Lung (tissue), 12 donors: ENCODE results near the gene CELA2B. TPM values are rescaled to one million over a fixed set of nuclear protein-coding genes. Genes with fewer than 3 reads are reported as not detected.
"Not testable (repeated sequence)": the region's sequence is repeated elsewhere in the genome, so short reads cannot be mapped to it uniquely, and the experiment has no call there.

Experiments used
- ATAC-seq: fragments of 200-7000 bp; cut with Tn5 transposase; one replicate; pipeline ENCODE4 v1.9.1; 2020; ENCODE audit warnings: moderate number of reproducible peaks; ENCODE audit not compliant: insufficient read depth, low FRiP score
- DNase-seq, 3 donors: peaks; one replicate each; pipeline ENCODE4 v3.0.0-alpha.2; 2013 to 2017
- H3K27ac ChIP-seq, 2 donors: one replicate each; pipeline ENCODE4 v1.5.1; 2013; ENCODE audit warnings: mild to moderate bottlenecking in 2 of 2, moderate library complexity in 2 of 2, control low read depth in 1 of 2, inconsistent platforms in 1 of 2, low read depth in 1 of 2, low read length in 1 of 2
- H3K27me3 ChIP-seq, 3 donors: one replicate each; pipeline ENCODE4 v1.5.1; 2013; ENCODE audit warnings: low read length in 2 of 3; ENCODE audit not compliant: control insufficient read depth in 3 of 3, insufficient read depth in 3 of 3
- H3K36me3 ChIP-seq, 4 donors: one replicate each; pipeline ENCODE4 v1.5.1; 2013; ENCODE audit warnings: low read length in 4 of 4, mild to moderate bottlenecking in 1 of 4, moderate library complexity in 1 of 4; ENCODE audit not compliant: control insufficient read depth in 4 of 4, insufficient read depth in 4 of 4
- H3K4me1 ChIP-seq, 5 donors: one replicate each; pipeline ENCODE4 v1.5.1; 2013; ENCODE audit warnings: low read length in 5 of 5, mild to moderate bottlenecking in 2 of 5, moderate library complexity in 1 of 5; ENCODE audit not compliant: control insufficient read depth in 5 of 5, insufficient read depth in 5 of 5
- H3K4me3 ChIP-seq: one replicate; pipeline ENCODE4 v1.5.1; 2013; ENCODE audit warnings: mild to moderate bottlenecking, control low read depth, moderate library complexity
- H3K9ac ChIP-seq, 2 donors: one replicate each; pipeline ENCODE4 v1.5.1; 2013; ENCODE audit warnings: low read length in 2 of 2, control low read depth in 1 of 2; ENCODE audit not compliant: insufficient read depth in 1 of 2
- H3K9me3 ChIP-seq, 4 donors: one replicate each; pipeline ENCODE4 v1.5.1; 2013; ENCODE audit warnings: low read length in 3 of 4, mild to moderate bottlenecking in 1 of 4, moderate library complexity in 1 of 4; ENCODE audit not compliant: control insufficient read depth in 4 of 4, insufficient read depth in 3 of 4
- WGBS, 2 donors: extraction: QIAGEN DNeasy Blood & Tissue Kit; methylation state at CpG; one replicate each; pipeline ENCODE4 v1.1.7; 2013; 5-methylcytosine and 5-hydroxymethylcytosine counted together
- polyA plus RNA-seq, 2 donors: library from polyadenylated mRNA; stranded (reverse); fragments of 200-250 nt; gene quantifications; one replicate each; pipeline ENCODE4 v1.2.1, GENCODE V29; 2013
- total RNA-seq, 2 donors: library from RNA; depleted of rRNA in 1 of 2; stranded (reverse); fragments of >200 nt in 1 of 2; gene quantifications; one replicate each; pipeline ENCODE4 v1.2.1, GENCODE V29; 2014 to 2021
- TF ChIP-seq, protein P1 (sequence below): IDR thresholded peaks from 2 replicates; pipeline ENCODE4 v1.5.1; 2012; ENCODE audit warnings: mild to moderate bottlenecking; ENCODE audit errors: control extremely low read depth, extremely low read depth
- donor health status: control.
- donor health status: control.
- donor health status: Bipolar disorder and iron deficiency.
- donor health status: healthy.
- donor health status: DM: yes; HTN: yes; CAD: no.

CELA2B gene
- total and polyA plus RNA-seq, 4 donors: 0.63 to 1.3 TPM; not detected in 2

- H3K4me1 ChIP-seq: peaks cover 0 to 16% (median 2%) of the 10 kb centered on the region in 5 donors
- H3K9me3 ChIP-seq, H3K36me3 ChIP-seq, H3K4me3 ChIP-seq, H3K9ac ChIP-seq, H3K27me3 ChIP-seq, H3K27ac ChIP-seq, ATAC-seq, DNase-seq: not testable (repeated sequence)
- 82% methylated on average over 6 of the region's 6 CpGs for WGBS, 2 donors
Measured at GRCh38 chr1:15471723-15472122, 4.2 kb upstream of the CELA2B start.

GRCh38 chr1:15472587-15472986, 3.3 kb upstream of the CELA2B start:
- TF ChIP-seq, protein P1, sequence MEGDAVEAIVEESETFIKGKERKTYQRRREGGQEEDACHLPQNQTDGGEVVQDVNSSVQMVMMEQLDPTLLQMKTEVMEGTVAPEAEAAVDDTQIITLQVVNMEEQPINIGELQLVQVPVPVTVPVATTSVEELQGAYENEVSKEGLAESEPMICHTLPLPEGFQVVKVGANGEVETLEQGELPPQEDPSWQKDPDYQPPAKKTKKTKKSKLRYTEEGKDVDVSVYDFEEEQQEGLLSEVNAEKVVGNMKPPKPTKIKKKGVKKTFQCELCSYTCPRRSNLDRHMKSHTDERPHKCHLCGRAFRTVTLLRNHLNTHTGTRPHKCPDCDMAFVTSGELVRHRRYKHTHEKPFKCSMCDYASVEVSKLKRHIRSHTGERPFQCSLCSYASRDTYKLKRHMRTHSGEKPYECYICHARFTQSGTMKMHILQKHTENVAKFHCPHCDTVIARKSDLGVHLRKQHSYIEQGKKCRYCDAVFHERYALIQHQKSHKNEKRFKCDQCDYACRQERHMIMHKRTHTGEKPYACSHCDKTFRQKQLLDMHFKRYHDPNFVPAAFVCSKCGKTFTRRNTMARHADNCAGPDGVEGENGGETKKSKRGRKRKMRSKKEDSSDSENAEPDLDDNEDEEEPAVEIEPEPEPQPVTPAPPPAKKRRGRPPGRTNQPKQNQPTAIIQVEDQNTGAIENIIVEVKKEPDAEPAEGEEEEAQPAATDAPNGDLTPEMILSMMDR: no peak
- no peak for ATAC-seq
- no peak overlapping the region for H3K4me3 ChIP-seq
- peaks cover 0 to 21% (median 2%) of the 10 kb centered on the region in 5 donors for H3K4me1 ChIP-seq
- 92 to 95% methylated on average over 11 of the region's 11 CpGs for WGBS, 2 donors
- H3K27ac ChIP-seq: no peak overlapping the region
- no peak overlapping the region for H3K9ac ChIP-seq
- no peaks in the 10 kb centered on the region for H3K9me3 ChIP-seq
- H3K36me3 ChIP-seq: no peaks in the 10 kb centered on the region
- no peaks in the 10 kb centered on the region for H3K27me3 ChIP-seq
- no peak for DNase-seq

GRCh38 chr1:15476927-15477326, 1.0 kb downstream of the CELA2B start:
- Histone ChIP-seq H3K9me3 (no peaks in the 10 kb centered on the region), H3K36me3 (no peaks in the 10 kb centered on the region), H3K4me1 (peaks cover 0 to 21% (median 2%) of the 10 kb centered on the region in 5 donors), H3K27me3 (no peaks in the 10 kb centered on the region), H3K27ac (no peak overlapping the region), H3K9ac (no peak overlapping the region), H3K4me3 (no peak overlapping the region)
- DNase-seq (peak in 2 of 3 donors; percentile 39 to 41), ATAC-seq (no peak)
- TF ChIP-seq, protein P1: no peak
- 90 to 93% methylated on average over 3 of the region's 3 CpGs for WGBS, 2 donors

- 86 to 89% methylated on average over 5 of the region's 5 CpGs for WGBS, 2 donors
- Histone ChIP-seq H3K4me3 (no peak overlapping the region), H3K9ac (no peak overlapping the region), H3K27me3 (no peaks in the 10 kb centered on the region), H3K4me1 (peaks cover 0 to 21% (median 2%) of the 10 kb centered on the region in 5 donors), H3K9me3 (no peaks in the 10 kb centered on the region), H3K27ac (no peak overlapping the region), H3K36me3 (no peaks in the 10 kb centered on the region)
- peak; percentile 41 to 91 (median 74) for DNase-seq
- no peak for ATAC-seq
- TF ChIP-seq, protein P1: no peak
Measured at GRCh38 chr1:15477646-15478212, 1.8 kb downstream of the CELA2B start.
